ENCODE results near the gene SAP25. TPM values are rescaled to one million over a fixed set of nuclear protein-coding genes. Genes with fewer than 3 reads are reported as not detected.
A peak's percentile ranks its signal among the peaks of the same experiment; 100 is the strongest.

SAP25 gene
- total and polyA plus RNA-seq, 2 experiments from 2014 or later = 1.5 to 3.9 TPM

GRCh38 chr7:100607111-100607510 is 33.4 kb upstream of the SAP25 start:
- TF ChIP-seq, protein P1, sequence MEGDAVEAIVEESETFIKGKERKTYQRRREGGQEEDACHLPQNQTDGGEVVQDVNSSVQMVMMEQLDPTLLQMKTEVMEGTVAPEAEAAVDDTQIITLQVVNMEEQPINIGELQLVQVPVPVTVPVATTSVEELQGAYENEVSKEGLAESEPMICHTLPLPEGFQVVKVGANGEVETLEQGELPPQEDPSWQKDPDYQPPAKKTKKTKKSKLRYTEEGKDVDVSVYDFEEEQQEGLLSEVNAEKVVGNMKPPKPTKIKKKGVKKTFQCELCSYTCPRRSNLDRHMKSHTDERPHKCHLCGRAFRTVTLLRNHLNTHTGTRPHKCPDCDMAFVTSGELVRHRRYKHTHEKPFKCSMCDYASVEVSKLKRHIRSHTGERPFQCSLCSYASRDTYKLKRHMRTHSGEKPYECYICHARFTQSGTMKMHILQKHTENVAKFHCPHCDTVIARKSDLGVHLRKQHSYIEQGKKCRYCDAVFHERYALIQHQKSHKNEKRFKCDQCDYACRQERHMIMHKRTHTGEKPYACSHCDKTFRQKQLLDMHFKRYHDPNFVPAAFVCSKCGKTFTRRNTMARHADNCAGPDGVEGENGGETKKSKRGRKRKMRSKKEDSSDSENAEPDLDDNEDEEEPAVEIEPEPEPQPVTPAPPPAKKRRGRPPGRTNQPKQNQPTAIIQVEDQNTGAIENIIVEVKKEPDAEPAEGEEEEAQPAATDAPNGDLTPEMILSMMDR (IDR thresholded peaks at IDR 0.05; ENCODE audit: low read depth, low read length) = no peak
- no peak overlapping the region for H3K4me3 ChIP-seq
- no peaks in the 10 kb centered on the region for H3K36me3 ChIP-seq
- H3K9me3 ChIP-seq (ENCODE audit: low read depth) = no peaks in the 10 kb centered on the region
- no peak overlapping the region for H3K27ac ChIP-seq
- DNase-seq (ENCODE audit: low read depth in 1 of 2, low spot score in 1 of 2) = no peak
- H3K27me3 ChIP-seq = no peaks in the 10 kb centered on the region
- H3K4me1 ChIP-seq (ENCODE audit: low read depth) = peaks cover 18% of the 10 kb centered on the region

- Histone ChIP-seq H3K4me1 (ENCODE audit: low read depth) (peaks cover 21% of the 10 kb centered on the region), H3K4me3 (no peak overlapping the region), H3K9me3 (ENCODE audit: low read depth) (no peaks in the 10 kb centered on the region), H3K36me3 (no peaks in the 10 kb centered on the region), H3K27ac (no peak overlapping the region), H3K27me3 (no peaks in the 10 kb centered on the region)
- no peak for DNase-seq (ENCODE audit: low read depth in 1 of 2, low spot score in 1 of 2)
- TF ChIP-seq, protein P1 (IDR thresholded peaks at IDR 0.05; ENCODE audit: low read depth, low read length) = no peak
Observed at GRCh38 chr7:100606313-100606712, 32.6 kb upstream of the SAP25 start.

DNA sequence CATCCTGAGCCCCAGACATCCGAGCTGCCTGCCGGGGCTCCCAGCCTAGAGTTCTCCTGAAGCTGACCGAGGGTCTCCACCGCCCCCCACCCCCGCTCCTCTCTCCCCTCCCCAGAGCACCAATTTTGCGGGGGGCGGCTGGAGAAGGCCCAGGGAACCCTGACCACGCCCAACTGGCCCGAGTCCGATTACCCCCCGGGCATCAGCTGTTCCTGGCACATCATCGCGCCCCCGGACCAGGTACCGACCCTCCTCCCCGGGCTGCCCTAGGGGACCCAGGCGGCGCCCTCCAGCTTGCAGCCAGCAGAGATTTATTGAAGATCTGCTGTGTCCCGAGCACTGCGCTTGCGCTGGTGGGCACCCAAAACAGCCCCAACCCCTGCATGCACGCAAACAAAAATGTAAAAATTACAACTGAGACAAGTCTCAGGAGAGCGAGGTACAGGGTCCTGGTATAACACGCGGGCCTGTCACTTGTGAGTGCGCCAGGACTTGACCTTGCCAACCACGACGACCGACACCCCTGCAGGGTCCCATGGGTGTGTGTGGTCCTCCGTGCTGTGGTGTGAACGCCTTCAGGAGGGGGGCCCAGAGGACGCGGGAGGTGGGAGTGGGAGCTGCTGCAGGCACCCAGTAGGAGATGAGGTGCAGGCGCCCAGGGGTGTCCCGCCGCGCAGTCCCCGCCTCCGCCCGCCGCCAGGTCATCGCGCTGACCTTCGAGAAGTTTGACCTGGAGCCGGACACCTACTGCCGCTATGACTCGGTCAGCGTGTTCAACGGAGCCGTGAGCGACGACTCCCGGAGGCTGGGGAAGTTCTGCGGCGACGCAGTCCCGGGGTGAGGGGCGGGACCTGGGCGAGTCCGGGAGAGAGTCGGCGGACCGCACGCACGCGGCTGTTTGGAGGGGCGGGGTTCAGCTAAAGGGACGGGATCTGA is 31.5 kb upstream of the SAP25 start:
- H3K4me3 ChIP-seq = peak overlapping the region; percentile 59
- H3K9me3 ChIP-seq (ENCODE audit: low read depth) = no peaks in the 10 kb centered on the region
- no peaks in the 10 kb centered on the region for H3K27me3 ChIP-seq
- H3K27ac ChIP-seq = no peak overlapping the region
- H3K4me1 ChIP-seq (ENCODE audit: low read depth) = peaks cover 21% of the 10 kb centered on the region
- DNase-seq (ENCODE audit: low read depth in 1 of 2, low spot score in 1 of 2) = peak in 1 of 2 donors; percentile 51
- no peaks in the 10 kb centered on the region for H3K36me3 ChIP-seq
- TF ChIP-seq, protein P1 (IDR thresholded peaks at IDR 0.05; ENCODE audit: low read depth, low read length) = no peak

- H3K27me3 ChIP-seq = no peaks in the 10 kb centered on the region
- no peaks in the 10 kb centered on the region for H3K9me3 ChIP-seq (ENCODE audit: low read depth)
- H3K36me3 ChIP-seq = no peaks in the 10 kb centered on the region
- H3K4me3 ChIP-seq = peak overlapping the region; percentile 59
- H3K4me1 ChIP-seq (ENCODE audit: low read depth) = peaks cover 21% of the 10 kb centered on the region
- TF ChIP-seq, protein P1 (IDR thresholded peaks at IDR 0.05; ENCODE audit: low read depth, low read length) = peak; percentile 54
- peak; percentile 80 to 81 for DNase-seq (ENCODE audit: low read depth in 1 of 2, low spot score in 1 of 2)
- peak overlapping the region; percentile 60 for H3K27ac ChIP-seq
Observed at GRCh38 chr7:100604028-100604975, 30.6 kb upstream of the SAP25 start.

DNA sequence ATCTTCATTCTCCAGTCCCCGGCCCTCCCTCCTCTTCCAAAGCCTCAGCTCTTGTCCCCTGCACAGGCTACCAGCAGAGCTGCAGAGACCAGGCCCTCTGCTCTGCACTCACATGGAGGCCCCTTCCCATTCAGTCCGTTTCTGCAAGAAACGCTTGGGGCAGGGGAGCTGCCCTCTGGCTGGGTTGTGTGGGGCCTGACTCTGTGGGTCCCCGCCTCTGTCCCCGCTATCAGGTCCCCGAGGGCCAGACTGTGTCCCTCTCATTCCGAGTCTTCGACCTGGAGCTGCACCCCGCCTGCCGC is 30.0 kb upstream of the SAP25 start:
- Histone ChIP-seq H3K4me3 (peak overlapping the region; percentile 59), H3K27me3 (no peaks in the 10 kb centered on the region), H3K27ac (peak overlapping the region; percentile 60), H3K36me3 (no peaks in the 10 kb centered on the region), H3K4me1 (ENCODE audit: low read depth) (peaks cover 21% of the 10 kb centered on the region), H3K9me3 (ENCODE audit: low read depth) (no peaks in the 10 kb centered on the region)
- TF ChIP-seq, protein P1 (IDR thresholded peaks at IDR 0.05; ENCODE audit: low read depth, low read length) = no peak
- DNase-seq (ENCODE audit: low read depth in 1 of 2, low spot score in 1 of 2) = peak; percentile 38 to 42
